CD4-positive, alpha-beta T cell treated with Interleukin-17A for 1 hour (primary cell): ENCODE results near the gene SNED1.
A peak's percentile ranks its signal among the peaks of the same experiment; 100 is the strongest.

Experiments used
- DNase-seq: peaks from one replicate; pipeline ENCODE4 v3.0.0-alpha.2; 2020

SNED1 gene

DNA sequence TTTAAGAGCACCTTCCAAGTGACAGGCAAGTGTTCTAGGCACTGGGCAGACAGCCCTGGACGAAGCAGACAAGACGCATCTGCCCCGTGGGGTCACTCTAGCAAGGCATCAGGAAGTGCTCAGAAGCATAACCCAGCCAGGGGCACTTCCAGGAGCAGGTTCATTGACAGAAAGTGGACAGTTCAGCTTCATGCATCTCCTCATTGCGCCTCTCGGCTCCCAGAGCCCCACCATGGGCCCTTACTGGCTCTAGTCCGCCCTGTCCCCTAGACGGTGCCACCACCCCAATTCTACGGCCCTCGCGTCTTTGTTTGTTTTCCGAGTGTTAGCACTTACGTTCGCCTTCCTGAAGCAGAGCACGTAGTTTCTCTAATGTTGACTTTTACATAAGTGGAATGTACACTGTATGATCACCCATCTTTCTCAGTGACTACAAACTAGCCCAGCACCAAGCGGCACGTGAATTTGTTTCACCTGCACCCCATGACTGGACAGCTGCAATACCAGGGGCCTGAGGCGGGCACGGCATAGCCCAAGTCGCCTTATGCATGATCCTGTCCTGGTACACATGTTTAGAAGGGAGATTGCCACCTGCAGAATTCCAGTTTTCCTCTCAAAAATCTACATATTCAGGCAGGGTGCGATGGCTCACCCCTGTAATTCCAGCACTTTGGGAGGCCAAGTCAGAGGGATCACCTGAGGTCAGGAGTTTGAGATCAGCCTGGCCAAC is 33.2 kb downstream of the SNED1 start:
- DNase-seq = no peak

DNA sequence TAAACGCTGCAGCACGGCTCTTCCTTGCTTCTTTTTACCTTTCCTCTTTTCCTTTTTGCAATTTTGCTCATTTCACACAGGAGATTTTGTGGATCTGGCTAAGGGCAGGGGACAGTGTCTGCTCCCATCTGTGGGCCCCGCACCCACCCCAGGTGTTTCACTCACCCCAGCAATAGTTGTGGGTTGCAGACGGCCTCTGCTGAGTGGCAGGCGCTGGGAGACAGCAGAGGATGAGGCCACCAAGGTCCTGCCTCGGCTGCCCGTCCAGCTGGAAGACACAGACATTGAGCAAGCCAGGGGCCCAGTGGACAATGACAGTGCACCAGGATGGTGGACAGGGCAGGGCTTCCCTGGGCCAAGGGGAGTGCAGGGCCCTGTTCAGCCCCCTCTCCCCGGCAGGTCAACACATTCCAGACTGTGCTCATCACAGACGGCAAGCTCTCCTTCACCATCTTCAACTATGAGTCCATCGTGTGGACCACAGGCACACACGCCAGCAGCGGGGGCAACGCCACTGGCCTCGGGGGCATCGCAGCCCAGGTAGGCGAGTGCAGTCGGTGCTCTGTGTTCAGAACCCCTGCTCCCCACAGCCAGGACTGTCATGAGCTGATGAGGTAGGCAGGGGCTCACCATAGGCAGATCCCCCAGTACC is 35.0 kb downstream of the SNED1 start:
- DNase-seq = no peak

DNA sequence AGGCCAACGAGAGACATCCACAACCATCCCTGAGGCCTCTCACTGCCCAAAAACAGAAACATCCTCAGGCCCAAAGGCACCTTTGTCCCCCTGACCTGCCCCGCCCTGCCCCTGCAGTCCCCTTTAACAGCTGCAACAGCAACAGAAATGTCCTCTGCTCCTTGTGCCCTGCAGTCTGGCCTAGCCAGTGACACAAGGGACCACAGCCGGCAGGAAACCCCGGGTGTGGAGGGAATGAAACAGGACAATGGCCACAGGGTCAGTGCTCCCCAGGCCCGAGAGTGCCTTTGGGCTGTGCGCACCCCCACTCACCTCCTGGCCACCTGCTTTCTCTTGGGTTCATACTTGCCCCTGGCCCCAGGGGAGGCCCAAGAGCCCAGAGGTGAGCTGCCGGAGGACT is 35.6 kb downstream of the SNED1 start:
- no peak for DNase-seq

DNA sequence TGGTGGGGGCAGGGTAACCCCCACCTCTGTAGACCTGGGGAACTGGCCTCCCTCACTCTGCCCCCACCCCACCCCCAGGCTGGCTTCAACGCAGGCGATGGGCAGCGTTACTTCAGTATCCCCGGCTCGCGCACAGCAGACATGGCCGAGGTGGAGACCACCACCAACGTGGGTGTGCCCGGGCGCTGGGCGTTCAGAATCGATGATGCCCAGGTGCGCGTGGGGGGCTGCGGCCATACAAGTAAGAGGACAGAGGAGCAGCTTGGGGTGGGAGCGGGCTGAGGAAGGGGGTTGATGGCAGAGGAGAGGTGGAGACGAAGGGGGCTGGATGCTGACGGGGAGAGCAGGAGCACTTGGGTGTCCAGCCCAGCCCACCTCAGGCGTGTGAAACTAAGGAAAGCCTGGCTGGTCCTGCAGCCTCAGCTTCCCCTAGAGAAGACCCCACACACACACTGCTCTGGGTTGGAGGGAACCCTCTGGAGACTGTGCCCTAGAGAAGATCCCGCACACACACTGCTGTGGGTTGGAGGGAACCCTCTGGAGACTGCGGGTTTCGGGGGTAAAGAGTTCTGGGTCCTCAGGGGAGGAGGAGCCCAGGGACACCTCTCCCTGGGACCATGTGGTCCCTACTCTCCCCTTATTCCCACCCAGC is 36.2 kb downstream of the SNED1 start:
- no peak for DNase-seq

DNA sequence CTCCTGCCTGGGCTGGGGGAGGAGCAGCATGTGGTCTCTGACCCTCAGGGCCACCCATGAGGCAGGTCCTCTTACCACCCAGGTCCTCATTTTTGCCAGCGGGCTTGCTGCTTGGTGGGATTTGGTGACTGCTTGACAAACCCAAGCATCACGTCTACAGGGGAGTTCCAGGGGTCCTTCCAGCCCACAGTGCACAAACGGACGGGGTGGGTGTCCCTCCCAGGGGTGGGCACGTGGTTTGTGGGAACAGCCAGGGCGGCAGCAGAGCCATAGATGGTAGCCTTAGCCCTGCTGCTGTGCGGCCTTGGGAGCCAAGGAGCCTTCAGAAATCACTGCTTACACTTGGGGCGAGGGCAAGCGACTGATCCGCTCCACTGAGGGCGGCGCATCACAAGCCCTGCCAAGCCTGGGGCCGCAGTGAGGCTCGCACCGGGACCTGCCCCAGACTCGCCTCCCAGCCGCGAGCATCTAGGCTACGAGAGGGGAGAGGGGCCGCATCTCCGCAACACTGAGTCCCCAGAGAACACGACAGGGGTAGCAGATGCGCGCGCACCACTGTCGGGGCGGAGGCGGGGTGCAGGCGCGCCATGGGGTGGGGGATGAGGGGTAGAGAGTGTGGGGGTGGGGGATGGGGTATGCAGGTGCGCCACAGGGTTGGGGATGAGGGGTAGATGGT is 36.9 kb downstream of the SNED1 start:
- DNase-seq = peak; percentile 41

DNA sequence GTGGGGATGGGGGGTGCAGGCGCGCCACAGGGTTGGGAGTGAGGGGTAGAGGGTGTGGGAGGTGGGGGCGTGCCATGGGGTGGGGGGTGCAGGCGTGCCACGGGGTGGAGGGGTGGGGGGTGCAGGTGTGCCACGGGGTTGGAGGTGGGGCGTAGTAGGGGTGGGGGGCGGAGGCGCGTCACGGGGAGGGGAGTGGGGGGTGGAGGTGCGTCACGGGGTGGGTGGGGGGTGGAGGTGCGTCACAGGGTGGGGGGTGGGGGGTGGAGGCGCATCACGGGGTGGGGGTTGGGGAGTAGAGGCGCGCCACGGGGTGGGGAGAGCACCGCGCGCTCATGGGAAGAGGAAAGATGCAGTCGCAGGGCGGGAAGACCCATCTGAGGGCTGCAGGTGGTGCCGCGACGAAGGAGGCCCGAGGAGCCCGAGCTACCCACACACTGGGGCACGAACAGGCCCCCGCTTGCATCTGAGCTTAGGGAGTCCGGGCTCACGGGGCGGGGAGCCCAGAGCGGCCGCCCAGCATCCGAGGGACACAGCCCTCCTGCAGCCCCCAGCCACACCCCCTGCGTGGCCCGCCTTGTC is 37.5 kb downstream of the SNED1 start:
- DNase-seq = peak; percentile 44

DNA sequence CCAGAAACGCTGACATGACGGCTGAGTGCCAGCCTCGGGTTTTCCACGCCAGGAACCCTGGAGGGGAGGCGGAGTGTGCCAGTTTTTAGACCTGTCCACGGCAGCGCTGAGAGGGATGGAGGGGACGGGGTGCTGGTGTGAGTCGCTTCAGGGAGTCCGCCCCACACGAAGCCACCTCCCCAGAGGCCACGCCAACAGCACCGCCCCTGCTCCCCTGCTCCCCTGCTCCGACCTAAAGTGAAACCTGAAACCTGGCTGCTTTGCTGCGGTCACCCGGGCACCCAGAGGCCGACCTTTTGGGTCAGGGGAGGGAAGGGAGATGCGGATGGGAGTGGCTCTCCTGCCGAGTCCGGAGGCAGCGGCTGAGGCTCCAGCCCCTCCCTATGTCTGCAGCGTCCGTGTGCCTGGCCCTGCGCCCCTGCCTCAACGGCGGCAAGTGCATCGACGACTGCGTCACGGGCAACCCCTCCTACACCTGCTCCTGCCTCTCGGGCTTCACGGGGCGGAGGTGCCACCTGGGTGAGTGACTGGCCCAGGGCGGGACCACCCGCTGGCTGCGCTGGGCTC is 38.1 kb downstream of the SNED1 start:
- peak; percentile 71 for DNase-seq

DNA sequence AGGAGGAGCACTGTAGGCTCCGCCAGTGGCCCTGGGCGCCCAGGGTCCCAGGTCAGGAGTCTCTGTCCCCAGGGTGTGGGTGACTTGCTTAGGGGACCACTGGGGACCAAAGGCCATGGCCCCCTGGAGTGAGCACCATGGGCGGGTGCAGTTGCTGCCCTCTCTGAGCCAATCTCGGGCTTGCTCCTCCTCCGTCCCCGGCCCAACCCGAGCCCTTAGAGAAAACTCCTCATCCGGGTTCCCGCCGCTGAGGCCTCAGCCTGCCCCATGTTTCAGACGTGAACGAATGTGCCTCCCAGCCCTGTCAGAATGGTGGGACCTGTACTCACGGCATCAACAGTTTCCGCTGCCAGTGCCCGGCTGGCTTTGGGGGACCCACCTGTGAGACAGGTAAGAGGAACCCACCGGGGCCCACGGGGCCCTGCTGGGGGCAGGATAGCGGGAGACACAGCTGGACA is 38.6 kb downstream of the SNED1 start:
- DNase-seq = peak; percentile 27

DNA sequence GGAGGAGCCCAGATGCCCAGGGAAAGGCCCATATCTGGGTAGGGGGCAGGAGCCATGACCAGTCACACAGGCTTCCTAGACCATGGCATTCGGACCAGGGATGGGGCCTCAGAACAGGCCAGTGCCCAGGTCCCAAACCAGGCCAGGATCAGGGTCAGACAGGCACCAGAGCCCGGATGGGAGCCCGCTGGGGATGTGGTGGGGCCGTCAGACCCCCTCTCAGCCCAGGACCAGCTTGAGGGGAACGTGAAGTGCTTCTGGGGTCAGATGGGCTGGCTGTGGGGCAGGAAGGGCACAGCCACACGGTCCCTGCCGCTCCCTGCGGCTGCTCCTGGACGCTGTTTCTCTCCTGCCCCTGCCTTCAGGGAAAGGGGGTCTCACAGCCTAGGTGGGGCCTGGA is 39.1 kb downstream of the SNED1 start:
- no peak for DNase-seq

DNA sequence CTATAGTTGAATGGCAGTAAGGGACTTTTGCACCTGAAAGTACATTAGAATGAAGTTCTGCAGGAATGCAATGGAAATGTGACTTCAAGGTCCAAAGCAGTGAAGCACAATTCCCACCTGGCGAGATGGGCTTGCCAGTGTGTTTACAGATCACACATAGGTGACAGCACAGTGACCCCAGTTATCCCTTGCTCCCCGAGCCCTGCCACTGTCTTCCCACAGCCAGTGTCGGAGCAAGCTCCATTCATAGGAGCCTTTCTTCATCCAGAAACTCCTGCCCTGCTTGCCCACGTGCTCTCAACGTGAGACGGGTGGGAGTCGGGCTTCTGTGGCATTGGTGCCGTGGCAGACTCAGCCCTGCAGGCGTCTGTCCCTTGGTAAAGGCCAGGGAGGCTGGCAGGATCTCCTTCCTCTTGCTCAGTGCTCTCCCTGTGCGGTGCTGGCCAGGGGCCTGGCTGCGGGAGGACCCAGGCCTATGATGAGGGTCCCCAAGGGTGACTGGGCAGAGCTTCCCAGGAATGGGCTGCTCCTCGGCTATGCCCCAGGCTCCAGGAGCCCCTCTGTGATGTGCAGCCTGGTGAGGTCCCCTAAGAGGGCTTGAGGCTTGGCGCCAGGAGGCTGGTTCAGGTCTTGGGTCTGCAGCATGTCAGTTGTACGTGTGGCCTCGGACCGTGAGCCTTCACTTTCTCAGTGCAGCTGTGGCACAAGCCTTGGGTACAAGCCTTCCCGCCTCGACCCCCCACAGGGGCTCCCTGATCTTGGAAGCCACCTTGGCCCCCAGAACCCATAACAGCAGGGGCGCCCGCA is 40.2 kb downstream of the SNED1 start:
- no peak for DNase-seq

DNA sequence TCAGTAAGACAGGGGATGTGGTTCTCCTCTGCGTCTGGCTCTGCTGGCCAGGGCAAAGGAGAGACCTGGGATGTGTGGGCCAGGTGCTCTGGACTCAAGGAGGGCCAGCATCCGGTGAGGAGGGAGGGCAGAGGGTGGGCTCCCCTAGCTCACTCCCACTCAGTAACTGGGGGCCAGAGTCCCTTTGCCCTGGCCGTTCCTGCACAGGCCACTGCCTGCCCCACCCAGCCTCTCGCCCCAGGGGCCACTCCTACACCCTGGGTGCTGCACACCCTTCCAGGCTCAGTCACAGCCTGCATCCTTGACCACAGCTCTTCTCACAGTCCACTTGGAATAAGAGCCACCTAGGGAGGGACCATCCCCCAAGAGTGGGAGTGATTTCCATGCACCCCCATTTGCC is 41.0 kb downstream of the SNED1 start:
- DNase-seq = no peak

DNA sequence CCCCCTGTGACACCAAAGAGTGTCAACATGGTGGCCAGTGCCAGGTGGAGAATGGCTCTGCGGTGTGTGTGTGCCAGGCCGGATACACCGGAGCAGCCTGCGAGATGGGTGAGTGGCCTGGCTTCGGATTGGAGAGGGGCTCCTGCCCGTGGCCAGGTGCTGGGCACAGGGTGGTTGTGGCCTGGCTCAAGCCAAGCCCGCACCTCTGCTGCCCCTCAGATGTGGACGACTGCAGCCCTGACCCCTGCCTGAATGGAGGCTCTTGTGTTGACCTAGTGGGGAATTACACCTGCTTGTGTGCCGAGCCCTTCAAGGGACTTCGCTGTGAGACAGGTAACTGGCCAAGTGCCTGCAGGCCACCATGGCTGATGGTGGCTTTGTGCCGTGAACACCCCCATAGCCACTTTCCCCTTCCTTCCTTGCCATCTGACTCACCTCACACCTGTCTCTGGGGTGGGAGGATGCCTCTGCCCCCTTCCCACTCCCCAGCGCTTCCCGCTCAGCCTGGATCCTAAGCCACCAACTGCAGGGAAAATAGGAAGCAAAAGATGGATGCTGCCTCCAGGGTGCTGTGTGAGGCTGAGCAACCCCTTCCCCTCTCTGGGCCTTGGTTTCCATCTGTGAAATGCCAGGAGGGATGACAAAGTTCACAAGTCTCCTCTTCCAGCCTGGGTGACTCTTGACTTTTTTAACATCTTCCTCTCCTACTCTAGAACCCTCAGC is 41.8 kb downstream of the SNED1 start:
- DNase-seq = no peak

DNA sequence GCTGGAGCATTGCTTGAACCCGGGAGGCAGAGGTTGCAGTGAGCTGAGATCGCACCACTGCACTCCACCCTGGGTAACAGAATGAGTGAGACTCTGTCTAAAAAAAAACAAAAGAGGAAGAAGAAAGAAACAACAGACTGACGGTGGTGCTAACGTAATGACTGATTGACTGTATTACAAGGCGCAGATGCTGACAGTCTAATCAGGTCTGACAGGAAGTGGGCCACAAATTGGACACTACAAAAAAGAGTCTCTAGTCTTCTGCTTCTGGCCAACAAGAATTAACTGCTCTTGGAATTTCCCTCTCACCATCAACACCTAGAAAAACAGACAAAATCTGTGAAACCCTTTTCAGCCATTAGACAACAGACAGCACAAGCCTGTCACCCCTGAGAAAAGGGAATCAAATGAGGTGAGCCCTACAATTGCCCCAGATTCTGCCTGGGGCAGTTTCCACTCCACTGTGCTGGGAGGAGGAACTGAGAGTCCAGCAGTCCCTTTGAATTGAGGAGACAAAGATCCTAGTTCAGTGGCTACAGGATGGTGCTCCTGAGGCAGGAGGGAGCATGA is 43.3 kb downstream of the SNED1 start:
- DNase-seq = peak; percentile 33

DNA sequence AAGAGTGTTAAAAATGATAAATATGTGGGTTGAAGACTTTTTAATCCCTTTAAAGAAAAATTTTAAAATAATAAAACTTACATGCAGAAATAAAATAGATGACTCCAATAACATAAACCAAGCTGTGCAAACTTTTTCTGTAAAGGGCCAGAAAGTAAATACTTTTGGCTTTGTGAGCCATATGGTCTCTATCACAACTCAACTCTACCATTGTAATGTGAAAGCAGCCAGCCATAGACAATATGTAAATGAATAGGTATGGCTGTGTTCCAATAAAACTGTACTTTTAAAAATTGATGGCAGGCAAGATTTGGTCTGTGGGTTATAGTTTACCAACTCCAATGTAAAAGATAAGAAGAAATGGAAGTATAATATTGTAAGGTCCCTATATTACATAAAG is 45.2 kb downstream of the SNED1 start:
- no peak for DNase-seq

DNA sequence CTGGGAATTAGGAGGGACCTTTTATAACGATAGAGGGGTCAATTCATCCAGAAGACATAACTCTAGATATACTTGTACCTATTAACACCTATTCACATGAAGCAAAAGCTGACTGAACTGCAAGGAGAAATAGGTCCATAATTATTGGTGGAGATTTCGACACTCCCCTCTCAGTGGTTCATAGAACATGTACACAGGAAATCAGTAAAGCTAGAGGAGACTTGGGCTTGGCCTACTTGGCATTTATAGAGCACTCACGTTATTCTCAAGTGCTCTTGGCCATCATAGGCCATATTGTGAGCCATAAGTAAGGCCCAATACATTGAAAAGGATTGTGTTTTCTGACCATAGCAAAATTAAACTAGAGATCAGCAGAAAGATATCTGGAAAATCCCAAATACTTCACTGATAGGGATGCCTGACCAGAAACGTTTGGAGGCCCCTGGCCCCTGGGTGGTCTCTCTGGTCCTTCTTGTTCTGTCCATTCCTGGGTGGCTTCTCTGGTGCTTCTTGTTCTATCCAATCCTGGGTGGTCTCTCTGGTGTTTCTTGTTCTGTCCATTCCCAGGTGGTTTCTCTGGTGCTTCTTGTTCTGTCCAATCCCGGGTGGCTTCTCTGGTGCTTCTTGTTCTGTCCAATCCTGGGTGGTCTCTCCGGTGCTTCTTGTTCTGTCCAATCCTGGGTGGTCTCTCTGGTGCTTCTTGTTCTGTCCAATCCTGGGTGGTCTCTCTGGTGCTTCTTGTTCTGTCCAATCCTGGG is 49.0 kb downstream of the SNED1 start:
- DNase-seq = no peak

DNA sequence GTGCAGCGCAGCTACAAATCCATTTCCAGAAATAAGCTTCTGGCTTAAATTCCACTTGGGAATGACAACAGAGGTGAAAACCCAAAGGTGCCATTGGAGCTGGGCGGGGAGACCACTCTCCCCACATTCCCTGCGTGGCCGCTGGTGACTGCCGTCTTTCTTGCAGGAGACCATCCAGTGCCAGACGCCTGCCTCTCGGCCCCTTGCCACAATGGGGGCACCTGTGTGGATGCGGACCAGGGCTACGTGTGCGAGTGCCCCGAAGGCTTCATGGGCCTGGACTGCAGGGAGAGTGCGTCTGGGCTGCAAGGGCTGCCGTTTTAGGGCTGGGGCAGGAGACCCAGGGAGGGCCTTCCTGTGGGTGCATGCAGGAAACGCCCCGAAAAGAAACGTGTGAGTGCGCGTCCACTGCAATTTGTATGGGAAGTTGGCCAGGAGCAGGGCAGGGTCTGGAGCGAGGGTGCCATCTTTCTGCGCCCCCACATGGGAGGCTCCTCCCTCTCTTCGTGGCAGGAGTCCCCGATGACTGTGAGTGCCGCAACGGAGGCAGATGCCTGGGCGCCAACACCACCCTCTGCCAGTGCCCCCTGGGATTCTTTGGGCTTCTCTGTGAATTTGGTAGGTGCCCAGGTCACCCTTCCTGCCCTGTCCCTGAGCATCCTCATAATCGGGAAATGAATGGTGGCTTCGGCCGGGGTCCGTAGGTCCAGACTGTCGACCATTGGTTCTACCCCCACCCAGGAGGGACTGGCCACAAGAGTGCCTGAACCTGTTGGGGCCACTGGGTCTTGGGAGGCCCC is 49.9 kb downstream of the SNED1 start:
- no peak for DNase-seq

DNA sequence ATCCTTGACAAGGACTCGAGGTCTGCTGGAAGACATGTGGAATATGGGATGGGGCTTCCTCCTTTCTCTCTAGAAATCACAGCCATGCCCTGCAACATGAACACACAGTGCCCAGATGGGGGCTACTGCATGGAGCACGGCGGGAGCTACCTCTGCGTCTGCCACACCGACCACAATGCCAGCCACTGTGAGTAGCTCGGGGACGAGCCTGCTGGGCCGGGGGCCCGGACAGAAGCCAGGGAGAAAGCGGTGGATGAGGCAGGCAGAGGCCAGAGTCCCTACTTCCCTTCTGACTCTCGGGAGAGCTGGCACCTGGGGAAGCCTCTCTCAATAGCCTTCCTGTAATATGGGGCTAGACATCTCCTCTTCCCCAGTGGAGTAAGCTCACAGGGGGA is 50.5 kb downstream of the SNED1 start:
- DNase-seq = no peak

DNA sequence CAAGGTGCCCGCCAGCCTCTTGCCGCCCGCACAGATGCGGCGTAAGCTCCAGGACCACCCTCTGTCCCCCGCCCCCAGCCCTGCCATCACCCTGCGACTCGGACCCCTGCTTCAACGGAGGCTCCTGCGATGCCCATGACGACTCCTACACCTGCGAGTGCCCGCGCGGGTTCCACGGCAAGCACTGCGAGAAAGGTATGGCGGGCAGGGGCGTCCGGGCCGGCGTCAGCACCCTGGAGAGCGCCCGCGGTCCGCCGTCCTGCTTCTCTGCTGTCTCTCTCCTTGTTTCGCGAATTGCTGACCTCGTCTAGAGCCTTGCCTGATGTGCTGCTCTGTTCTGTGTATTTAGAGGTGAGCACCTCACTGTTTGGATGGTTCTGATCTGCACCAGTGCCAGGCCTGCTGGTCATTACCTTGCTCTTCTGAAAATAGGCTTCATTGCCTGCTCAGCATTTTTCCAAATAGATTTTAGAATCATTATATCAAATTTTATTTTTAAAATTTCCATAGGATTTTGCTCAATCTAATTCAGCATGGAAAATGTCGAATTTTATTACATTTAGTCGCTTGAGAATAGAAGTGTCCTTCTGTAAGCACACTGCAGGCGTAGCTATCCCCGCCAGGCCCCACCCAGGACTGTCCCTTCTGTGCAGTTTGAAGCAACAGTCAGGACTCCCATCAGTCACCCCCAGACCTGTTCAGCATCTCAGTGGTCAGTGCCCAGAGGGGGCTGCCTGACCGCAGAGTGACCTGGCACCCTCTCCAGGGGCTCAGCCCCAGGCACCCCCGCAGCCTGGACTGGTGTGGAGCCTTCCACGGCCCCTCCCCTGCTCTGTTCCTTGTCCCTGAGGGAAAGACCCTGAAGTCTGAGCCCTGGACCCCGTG is 51.6 kb downstream of the SNED1 start:
- DNase-seq = no peak
